ENCODE results near the gene RCC2.
"Not testable (repeated sequence)": the region's sequence is repeated elsewhere in the genome, so short reads cannot be mapped to it uniquely, and the experiment has no call there.

Gene RCC2

DNA sequence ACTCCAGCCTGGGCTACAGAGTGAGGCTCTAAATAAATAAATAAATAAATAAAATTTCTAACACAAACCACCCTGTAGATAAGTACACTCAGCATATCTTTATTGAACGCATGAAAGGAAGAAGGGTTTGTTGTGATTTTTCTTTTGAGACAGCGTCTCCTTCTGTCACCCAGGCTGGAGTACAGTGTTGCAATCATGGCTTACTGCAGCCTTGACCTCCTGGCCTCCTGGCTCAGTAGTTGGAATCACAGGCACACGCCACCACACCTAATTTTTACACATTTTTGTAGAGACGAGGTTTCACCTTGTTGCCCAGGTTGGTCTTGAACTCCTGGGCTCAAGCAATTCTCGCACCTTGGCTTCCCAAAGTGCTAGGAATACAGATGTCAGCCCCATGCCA, 23.2 kb upstream of the RCC2 start:
- TF ChIP-seq ZNF274 (IDR thresholded peaks at IDR 0.05; ENCODE audit: low read depth, low read length): no peak
- H3K4me3 ChIP-seq (ENCODE audit: low read length): no peak overlapping the region

DNA sequence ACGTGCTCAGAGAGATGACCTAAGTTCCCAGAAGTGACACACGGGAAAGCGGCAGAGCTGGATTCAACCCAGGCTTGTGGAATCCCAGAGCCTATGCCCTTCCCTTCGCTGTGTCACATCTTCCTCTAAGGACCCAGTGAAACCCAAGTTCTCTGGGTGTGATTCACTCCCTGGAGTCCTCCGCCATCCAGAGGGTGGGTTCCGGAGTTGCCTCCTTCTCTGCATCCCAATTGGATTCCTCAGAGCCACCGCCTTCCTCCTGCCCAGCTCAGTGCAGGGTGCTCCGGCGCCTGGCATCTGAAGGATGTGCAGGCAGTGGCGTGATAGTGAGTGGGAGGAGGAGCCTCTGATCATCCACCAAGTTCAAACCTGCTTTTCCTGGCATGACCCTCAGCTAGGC, 20.7 kb upstream of the RCC2 start:
- no peak overlapping the region for H3K4me3 ChIP-seq (ENCODE audit: low read length)

DNA sequence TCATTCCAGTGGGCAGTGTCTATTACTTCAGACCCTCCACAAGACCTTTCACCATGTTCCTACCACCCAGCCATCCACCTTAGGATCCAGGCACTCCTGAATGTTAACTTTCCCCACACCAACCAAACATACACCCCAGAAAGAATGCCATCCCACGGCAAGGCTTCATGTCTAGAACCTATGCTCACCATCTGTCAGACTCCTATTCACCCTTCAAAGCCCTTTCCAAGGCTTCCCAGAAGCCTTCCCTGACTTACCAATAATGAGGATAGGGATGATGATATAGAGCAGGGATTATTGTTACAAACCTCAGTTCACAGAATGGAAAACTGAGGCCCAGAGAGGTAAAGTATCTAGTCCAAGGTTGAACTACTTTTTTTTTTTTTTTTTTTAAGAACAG, 19.3 kb upstream of the RCC2 start:
- TF ChIP-seq ZNF274 (IDR thresholded peaks at IDR 0.05; ENCODE audit: low read depth, low read length): no peak
- no peak overlapping the region for H3K4me3 ChIP-seq (ENCODE audit: low read length)

More for the DNA sequence above, 20.7 kb upstream of the RCC2 start:
- no peak for TF ChIP-seq ZNF274 (IDR thresholded peaks at IDR 0.05; ENCODE audit: low read depth, low read length)

DNA sequence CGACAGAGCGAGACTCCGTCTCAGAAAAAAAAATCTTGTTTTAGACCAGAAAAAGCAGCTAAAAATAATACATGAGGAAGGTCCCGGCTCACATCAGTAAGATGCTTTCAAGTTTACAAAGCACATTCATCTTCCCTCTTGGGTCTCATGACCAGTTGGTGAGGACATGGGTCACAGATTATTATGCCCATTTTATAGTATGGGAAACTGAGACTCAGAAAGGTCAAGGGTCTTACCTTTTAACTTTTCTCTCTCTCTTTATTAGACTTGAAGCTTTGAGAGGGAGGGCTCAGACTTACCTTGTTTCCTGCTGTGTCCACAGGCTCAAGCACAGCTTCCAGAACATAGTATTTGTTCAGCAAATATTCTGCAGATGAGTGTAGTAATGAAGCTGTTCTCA, 13.2 kb upstream of the RCC2 start:
- no peak for TF ChIP-seq ZNF274 (IDR thresholded peaks at IDR 0.05; ENCODE audit: low read depth, low read length)
- H3K4me3 ChIP-seq (ENCODE audit: low read length): no peak overlapping the region

DNA sequence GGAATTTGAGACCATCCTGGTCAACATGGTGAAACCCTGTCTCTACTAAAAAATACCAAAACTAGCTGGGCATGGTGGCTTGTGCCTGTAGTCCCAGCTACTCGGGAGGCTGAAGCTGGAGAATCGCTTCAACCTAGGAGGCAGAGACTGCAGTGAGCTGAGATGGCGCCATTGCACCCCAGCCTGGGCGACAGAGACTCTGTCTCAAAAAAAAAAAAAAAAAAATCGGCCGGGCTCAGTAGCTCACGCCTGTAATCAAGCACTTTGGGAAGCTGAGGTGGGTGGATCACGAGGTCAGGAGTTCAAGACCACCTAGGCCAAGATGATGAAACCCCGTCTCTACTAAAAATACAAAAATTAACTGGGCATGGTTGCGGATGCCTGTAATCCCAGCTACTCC, 12.7 kb upstream of the RCC2 start:
- H3K4me3 ChIP-seq (ENCODE audit: low read length): not testable (repeated sequence)

DNA sequence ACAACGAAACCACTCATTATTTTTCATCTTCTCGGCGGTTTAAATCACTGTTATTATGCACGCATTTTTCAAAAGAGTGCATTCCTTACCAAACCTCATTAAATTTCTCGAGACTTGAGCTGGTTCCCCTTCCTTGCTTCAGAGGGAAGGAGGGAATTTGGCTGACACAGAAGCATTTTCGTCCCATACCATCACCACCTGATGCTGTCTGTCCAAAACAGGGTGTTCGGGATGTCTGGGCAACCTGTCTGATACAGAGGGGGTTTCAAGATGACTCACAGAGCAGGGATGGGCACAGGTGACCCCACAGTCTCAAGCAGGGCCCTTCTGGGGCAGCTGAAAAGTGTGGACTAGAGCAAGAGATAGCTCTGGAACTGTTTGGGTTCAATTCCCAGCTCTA, 12.3 kb upstream of the RCC2 start:
- no peak for TF ChIP-seq ZNF274 (IDR thresholded peaks at IDR 0.05; ENCODE audit: low read depth, low read length)
- H3K4me3 ChIP-seq (ENCODE audit: low read length): no peak overlapping the region

DNA sequence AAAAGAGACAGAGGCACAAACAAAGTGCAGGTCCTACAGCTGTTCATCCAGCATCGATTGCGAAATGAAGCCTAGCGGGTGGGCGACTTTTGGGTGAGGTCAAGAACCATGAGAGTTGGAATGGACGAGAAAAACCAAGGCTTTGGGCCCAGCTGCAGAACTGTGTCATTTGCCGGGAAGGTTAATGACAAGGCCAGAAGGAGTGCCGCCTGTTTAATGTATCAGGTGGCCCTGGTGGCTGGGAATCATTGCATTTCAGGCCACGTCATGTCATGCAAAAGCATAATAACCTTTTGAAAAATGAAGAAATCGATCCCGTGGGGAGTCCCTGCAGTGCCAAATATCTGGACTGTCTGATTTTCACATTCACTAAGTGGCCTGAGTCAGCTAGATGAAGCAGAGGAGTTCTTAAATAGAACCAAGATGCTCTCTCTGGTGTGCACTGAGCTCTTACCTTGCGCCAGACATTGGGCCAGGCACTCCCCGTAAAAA, 8.1 kb upstream of the RCC2 start:
- no peak for TF ChIP-seq ZNF274 (IDR thresholded peaks at IDR 0.05; ENCODE audit: low read depth, low read length)
- no peak overlapping the region for H3K4me3 ChIP-seq (ENCODE audit: low read length)

DNA sequence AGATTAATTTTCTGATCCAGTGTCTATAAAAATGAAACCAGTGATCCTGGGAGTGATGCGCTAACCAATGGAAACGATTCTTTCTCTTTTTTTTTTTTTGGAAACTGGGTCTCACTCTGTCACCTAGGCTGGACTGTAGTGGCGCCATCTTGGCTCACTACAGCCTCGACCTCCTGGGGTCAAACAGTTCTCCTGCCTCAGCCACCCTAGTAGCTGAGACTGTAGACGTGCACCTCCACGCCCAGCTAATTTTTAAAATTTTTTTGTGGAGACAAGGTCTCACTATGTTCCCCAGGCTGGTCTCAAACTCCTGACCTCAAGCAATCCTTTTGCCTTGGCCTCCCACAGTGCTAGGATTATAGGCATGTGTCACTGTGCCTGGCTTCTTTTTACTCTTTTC, 3.4 kb upstream of the RCC2 start:
- no peak for TF ChIP-seq ZNF274 (IDR thresholded peaks at IDR 0.05; ENCODE audit: low read depth, low read length)
- no peak overlapping the region for H3K4me3 ChIP-seq (ENCODE audit: low read length)

DNA sequence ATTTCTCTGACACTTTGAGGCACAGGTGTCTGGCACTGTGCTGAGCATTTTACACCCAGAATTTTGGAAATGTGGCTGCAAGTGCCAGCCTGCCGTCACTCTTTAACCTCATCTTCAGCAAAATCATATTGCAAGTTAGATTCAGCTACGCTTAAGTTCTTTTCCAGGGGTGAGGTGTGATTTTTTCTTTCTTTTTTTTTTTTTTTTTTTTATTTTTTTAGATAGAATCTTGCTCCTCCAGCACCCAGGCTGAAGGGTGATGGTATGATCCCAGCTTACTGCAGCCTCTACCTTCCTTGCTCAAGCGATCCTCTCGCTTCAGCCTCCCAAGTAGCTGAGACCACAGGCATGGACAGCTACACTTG, 2.5 kb upstream of the RCC2 start:
- no peak overlapping the region for H3K4me3 ChIP-seq (ENCODE audit: low read length)

DNA sequence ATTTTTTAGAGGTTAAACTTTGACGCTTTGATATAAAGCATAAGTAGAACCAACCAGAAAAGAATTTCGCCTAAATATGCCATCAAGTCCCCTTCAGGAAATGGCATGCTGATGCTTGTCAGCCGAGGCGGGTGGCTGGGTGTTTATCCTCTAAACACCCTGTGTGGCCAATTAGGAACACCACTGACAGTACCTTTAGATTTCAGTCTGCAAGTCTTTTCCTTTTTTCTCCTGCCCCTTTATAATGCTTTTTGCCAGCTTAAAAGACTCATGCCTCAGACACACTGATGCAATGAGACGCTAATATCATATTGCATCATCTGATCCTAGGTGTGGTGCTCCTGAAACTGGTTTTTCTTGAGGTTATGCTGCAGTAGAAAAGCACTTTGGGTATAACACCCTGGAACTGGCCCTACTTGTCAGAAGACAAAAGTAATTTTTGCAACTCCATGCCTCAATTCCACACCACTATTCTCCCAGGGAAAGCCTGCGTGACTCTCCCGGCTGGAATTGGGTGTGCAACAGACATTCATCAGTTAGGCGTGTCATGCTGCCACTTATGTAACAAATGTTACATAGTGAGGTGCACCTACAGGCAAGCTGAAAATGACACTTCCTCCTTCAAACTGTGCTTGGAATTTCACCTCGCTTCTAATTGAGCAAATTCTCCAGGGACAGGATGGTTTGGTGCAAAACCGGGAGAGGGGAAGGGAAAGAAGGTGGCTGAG, 2.0 kb upstream of the RCC2 start:
- H3K4me3 ChIP-seq (ENCODE audit: low read length): no peak overlapping the region

More for the DNA sequence above, 2.5 kb upstream of the RCC2 start:
- TF ChIP-seq ZNF274 (IDR thresholded peaks at IDR 0.05; ENCODE audit: low read depth, low read length): no peak

DNA sequence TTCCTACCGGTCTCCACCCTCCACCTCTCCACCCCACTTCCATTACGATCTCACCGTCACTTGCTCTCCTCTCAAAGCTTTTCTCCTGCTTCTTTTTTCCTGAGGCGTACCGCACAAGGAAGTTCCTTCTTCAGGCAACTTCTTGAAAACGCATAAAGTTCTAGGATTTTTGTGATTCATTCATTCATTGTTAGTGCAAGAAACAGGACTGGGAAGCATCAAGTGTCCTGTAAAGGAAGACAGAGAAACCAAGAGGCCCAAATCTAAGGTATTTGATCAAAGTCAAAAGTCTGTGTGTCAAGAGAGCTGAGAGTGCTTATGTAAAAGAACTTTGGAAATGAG, 1.3 kb upstream of the RCC2 start:
- no peak for TF ChIP-seq ZNF274 (IDR thresholded peaks at IDR 0.05; ENCODE audit: low read depth, low read length)
- no peak overlapping the region for H3K4me3 ChIP-seq (ENCODE audit: low read length)

More for the DNA sequence above, 2.0 kb upstream of the RCC2 start:
- no peak for TF ChIP-seq ZNF274 (IDR thresholded peaks at IDR 0.05; ENCODE audit: low read depth, low read length)

DNA sequence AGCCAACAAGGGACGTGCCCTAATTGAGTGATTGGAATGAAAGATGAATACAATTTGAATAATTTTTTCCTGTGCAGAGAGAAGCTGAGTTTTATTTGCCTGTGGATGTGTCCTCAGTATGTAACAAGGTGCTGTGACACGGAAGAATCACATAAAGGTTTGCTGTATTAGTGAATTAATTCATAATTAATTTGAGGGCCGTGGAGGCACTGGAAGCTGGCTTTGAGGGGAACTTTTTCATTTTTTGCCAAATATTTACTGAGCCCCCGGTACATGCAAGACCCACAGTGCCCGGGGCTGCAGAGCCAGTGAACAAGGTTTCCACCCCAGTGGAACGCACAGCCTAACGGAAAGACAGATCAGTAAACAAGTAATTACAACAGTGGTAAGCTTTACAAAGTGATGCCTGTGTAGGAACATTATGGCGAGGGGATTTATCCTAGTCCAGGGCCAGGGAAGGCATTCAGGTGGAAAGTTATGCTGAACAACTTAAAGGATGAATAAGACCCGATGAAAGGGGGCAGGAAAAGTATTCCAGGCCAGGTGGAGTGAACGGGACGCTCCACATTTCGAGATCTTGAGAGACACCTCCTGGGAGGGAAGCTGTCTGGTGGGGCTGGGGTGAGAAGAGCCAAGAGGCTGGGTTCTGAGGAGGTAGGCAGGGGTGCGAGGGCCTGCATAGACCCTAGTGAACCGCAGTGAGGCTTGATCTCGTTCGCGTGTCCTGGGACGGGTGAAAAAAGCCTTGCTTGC, 773 bp upstream of the RCC2 start:
- TF ChIP-seq ZNF274 (IDR thresholded peaks at IDR 0.05; ENCODE audit: low read depth, low read length): no peak
- peak overlapping the region; percentile 63; the same call in 1 of the 2 replicates for H3K4me3 ChIP-seq (ENCODE audit: low read length)

DNA sequence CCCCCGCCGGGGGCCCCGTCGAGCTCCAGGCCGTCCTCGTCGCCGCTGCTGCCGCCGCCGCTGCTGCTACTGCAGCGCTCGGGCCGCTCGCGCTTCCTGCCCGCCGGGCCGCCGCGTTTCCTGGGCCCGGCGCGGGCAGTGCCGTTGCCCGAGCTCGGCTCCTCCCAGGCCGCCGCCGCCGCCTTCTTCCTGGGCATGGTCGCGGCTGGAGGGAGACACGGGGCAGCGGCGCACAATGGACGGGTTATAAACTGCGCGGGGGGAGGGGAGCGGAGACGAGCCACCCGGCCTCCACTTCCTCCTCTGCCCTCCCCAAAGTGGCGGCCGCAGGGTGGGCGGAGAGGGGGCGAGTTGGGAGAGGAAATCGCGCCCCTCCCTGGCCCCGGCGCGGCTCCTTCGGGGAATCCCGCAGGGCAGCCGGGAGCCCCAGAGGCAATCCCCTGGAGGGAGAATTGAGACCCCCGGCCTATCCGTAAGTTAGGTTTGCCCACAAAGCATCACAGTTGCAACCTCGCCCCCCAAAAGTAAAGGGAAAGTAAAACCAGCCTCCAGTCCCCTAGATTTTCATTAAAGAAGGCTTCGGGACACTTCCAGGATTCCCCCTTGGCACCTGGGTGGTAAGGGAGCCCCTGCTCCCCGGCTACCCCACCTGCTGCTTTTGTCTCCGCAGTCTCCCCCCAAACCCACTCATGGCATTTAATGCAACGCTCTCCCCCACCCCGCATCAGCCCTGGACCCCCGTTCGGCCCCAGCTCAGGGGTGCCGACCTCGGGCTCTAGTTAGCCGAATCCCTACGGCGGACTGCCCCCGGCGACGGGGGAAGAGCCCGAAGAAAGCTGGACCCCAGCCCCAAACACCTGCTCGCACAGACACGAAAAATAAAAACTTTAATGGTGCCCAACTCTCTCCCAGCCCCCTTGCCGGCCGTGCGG, 893 bp downstream of the RCC2 start:
- TF ChIP-seq ZNF274 (IDR thresholded peaks at IDR 0.05; ENCODE audit: low read depth, low read length): no peak
- peak overlapping the region; percentile 97 for H3K4me3 ChIP-seq (ENCODE audit: low read length)

DNA sequence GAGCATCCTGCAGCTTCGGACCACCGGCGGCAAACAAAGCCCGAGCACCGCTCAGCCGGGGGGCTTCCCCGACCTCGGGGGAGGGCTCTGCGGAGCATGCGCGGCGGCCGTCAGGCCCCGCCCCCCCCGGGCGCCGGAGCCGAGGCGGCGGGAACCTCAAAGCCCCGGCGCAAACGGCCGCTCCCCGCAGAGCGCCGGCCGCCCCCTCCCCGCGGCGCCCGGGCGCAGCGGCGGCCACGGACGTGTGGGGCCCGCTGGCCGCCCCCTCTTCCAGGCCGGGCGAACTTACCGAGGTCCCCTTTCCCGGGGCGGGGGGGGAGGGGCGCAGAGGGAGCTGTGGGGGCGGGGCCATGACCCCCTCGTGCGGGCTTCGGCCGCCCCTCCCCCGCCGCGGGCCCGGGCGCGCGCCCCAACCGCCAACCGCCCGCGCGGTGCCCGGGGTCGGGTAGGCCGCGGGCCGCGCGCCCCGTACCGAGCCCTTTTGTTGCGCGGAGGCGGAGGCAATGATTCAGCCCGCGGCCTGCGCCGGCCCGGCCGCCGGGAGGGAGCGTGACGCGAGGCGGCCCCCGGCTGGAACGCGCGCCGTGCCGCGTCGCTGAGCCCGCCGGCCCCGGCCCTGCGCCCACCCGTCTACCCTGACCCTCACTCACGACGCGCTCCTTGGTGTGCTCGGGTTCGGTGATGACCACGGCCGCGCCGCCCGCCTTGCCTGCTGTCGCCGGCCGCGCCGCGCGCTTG, 1.7 kb downstream of the RCC2 start:
- TF ChIP-seq ZNF274 (IDR thresholded peaks at IDR 0.05; ENCODE audit: low read depth, low read length): no peak
- H3K4me3 ChIP-seq (ENCODE audit: low read length): peak overlapping the region; percentile 97
